ENCODE data around the gene MRPL41.
A peak's percentile ranks its signal among the peaks of the same experiment; 100 is the strongest.

MRPL41 gene

GRCh38 chr9:137570566-137570965, 18.9 kb downstream of the MRPL41 start:
- no peaks in the 10 kb centered on the region for H3K4me1 ChIP-seq (ENCODE audit: insufficient read depth, insufficient read length)
- H3K9ac ChIP-seq (ENCODE audit: insufficient read length, low read depth), result no peak overlapping the region
- H3K36me3 ChIP-seq (ENCODE audit: insufficient read depth, insufficient read length, low read length), result peaks cover 55% of the 10 kb centered on the region
- H3K27me3 ChIP-seq (ENCODE audit: insufficient read depth, insufficient read length), result no peaks in the 10 kb centered on the region
- no peak for DNase-seq (ENCODE audit: low read depth, low spot score)
- H3K4me3 ChIP-seq (ENCODE audit: insufficient read length, low read depth), result no peak overlapping the region
- no peak for TF ChIP-seq YY1 (IDR thresholded peaks at IDR 0.05; ENCODE audit: insufficient read depth, insufficient read length)
- no peak for TF ChIP-seq SUZ12 (IDR thresholded peaks at IDR 0.05; ENCODE audit: extremely low read depth, insufficient read depth, insufficient read length)
- no peak for TF ChIP-seq ZNF274 (IDR thresholded peaks at IDR 0.05; ENCODE audit: low read depth, low read length)
- no peaks in the 10 kb centered on the region for H3K9me3 ChIP-seq (ENCODE audit: insufficient read depth, low read length)

- TF ChIP-seq YY1 (IDR thresholded peaks at IDR 0.05; ENCODE audit: insufficient read depth, insufficient read length) (no peak), ZNF274 (IDR thresholded peaks at IDR 0.05; ENCODE audit: low read depth, low read length) (no peak), SUZ12 (IDR thresholded peaks at IDR 0.05; ENCODE audit: extremely low read depth, insufficient read depth, insufficient read length) (no peak)
- DNase-seq (ENCODE audit: low read depth, low spot score), result no peak
- Histone ChIP-seq H3K27me3 (ENCODE audit: insufficient read depth, insufficient read length) (no peaks in the 10 kb centered on the region), H3K9ac (ENCODE audit: insufficient read length, low read depth) (no peak overlapping the region), H3K36me3 (ENCODE audit: insufficient read depth, insufficient read length, low read length) (peaks cover 70% of the 10 kb centered on the region), H3K4me1 (ENCODE audit: insufficient read depth, insufficient read length) (peaks cover 1% of the 10 kb centered on the region), H3K4me3 (ENCODE audit: insufficient read length, low read depth) (no peak overlapping the region), H3K9me3 (ENCODE audit: insufficient read depth, low read length) (no peaks in the 10 kb centered on the region)
These were observed 22.5 kb downstream of the MRPL41 start for GRCh38 chr9:137574192-137574591.

- H3K36me3 ChIP-seq (ENCODE audit: insufficient read depth, insufficient read length, low read length), result peaks cover 66% of the 10 kb centered on the region
- H3K9ac ChIP-seq (ENCODE audit: insufficient read length, low read depth), result peak overlapping the region; percentile 9
- DNase-seq (ENCODE audit: low read depth, low spot score), result no peak
- peaks cover 6% of the 10 kb centered on the region for H3K4me1 ChIP-seq (ENCODE audit: insufficient read depth, insufficient read length)
- H3K9me3 ChIP-seq (ENCODE audit: insufficient read depth, low read length), result no peaks in the 10 kb centered on the region
- TF ChIP-seq SUZ12 (IDR thresholded peaks at IDR 0.05; ENCODE audit: extremely low read depth, insufficient read depth, insufficient read length) (no peak), ZNF274 (IDR thresholded peaks at IDR 0.05; ENCODE audit: low read depth, low read length) (no peak), YY1 (IDR thresholded peaks at IDR 0.05; ENCODE audit: insufficient read depth, insufficient read length) (no peak)
- no peaks in the 10 kb centered on the region for H3K27me3 ChIP-seq (ENCODE audit: insufficient read depth, insufficient read length)
- H3K4me3 ChIP-seq (ENCODE audit: insufficient read length, low read depth), result no peak overlapping the region
These were observed 23.7 kb downstream of the MRPL41 start for GRCh38 chr9:137575364-137575715.

- TF ChIP-seq ZNF274 (IDR thresholded peaks at IDR 0.05; ENCODE audit: low read depth, low read length) (no peak), SUZ12 (IDR thresholded peaks at IDR 0.05; ENCODE audit: extremely low read depth, insufficient read depth, insufficient read length) (no peak), YY1 (IDR thresholded peaks at IDR 0.05; ENCODE audit: insufficient read depth, insufficient read length) (no peak)
- Histone ChIP-seq H3K4me3 (ENCODE audit: insufficient read length, low read depth) (no peak overlapping the region), H3K27me3 (ENCODE audit: insufficient read depth, insufficient read length) (no peaks in the 10 kb centered on the region), H3K36me3 (ENCODE audit: insufficient read depth, insufficient read length, low read length) (peaks cover 64% of the 10 kb centered on the region), H3K4me1 (ENCODE audit: insufficient read depth, insufficient read length) (peaks cover 11% of the 10 kb centered on the region), H3K9ac (ENCODE audit: insufficient read length, low read depth) (peak overlapping the region; percentile 9), H3K9me3 (ENCODE audit: insufficient read depth, low read length) (no peaks in the 10 kb centered on the region)
- DNase-seq (ENCODE audit: low read depth, low spot score), result no peak
These were observed 24.2 kb downstream of the MRPL41 start for GRCh38 chr9:137575716-137576411.

GRCh38 chr9:137578518-137579258, 27.0 kb downstream of the MRPL41 start, which contains the start of gene DPH7:
Gene DPH7, minus strand, starts transcription at chr9:137578925. Its CDS starts 148 bp downstream, at chr9:137578777.
- TF ChIP-seq SUZ12 (IDR thresholded peaks at IDR 0.05; ENCODE audit: extremely low read depth, insufficient read depth, insufficient read length) (no peak), YY1 (IDR thresholded peaks at IDR 0.05; ENCODE audit: insufficient read depth, insufficient read length) (no peak), ZNF274 (IDR thresholded peaks at IDR 0.05; ENCODE audit: low read depth, low read length) (no peak)
- Histone ChIP-seq H3K9me3 (ENCODE audit: insufficient read depth, low read length) (no peaks in the 10 kb centered on the region), H3K36me3 (ENCODE audit: insufficient read depth, insufficient read length, low read length) (peaks cover 76% of the 10 kb centered on the region), H3K4me1 (ENCODE audit: insufficient read depth, insufficient read length) (peaks cover 24% of the 10 kb centered on the region), H3K4me3 (ENCODE audit: insufficient read length, low read depth) (peak within 1 kb of the TSS; percentile 94), H3K27me3 (ENCODE audit: insufficient read depth, insufficient read length) (no peaks in the 10 kb centered on the region), H3K9ac (ENCODE audit: insufficient read length, low read depth) (peak within 1 kb of the TSS; percentile 97)
- DNase-seq (ENCODE audit: low read depth, low spot score), result peak; percentile 90

- Histone ChIP-seq H3K9ac (ENCODE audit: insufficient read length, low read depth) (peak overlapping the region; percentile 73), H3K9me3 (ENCODE audit: insufficient read depth, low read length) (no peaks in the 10 kb centered on the region), H3K27me3 (ENCODE audit: insufficient read depth, insufficient read length) (no peaks in the 10 kb centered on the region), H3K36me3 (ENCODE audit: insufficient read depth, insufficient read length, low read length) (peaks cover 76% of the 10 kb centered on the region), H3K4me3 (ENCODE audit: insufficient read length, low read depth) (peak overlapping the region; percentile 10), H3K4me1 (ENCODE audit: insufficient read depth, insufficient read length) (peaks cover 24% of the 10 kb centered on the region)
- no peak for DNase-seq (ENCODE audit: low read depth, low spot score)
- TF ChIP-seq SUZ12 (IDR thresholded peaks at IDR 0.05; ENCODE audit: extremely low read depth, insufficient read depth, insufficient read length) (no peak), YY1 (IDR thresholded peaks at IDR 0.05; ENCODE audit: insufficient read depth, insufficient read length) (no peak), ZNF274 (IDR thresholded peaks at IDR 0.05; ENCODE audit: low read depth, low read length) (no peak)
These were observed 27.6 kb downstream of the MRPL41 start for GRCh38 chr9:137579259-137579604.

GRCh38 chr9:137580209-137580953, 28.7 kb downstream of the MRPL41 start:
- TF ChIP-seq ZNF274 (IDR thresholded peaks at IDR 0.05; ENCODE audit: low read depth, low read length) (no peak), YY1 (IDR thresholded peaks at IDR 0.05; ENCODE audit: insufficient read depth, insufficient read length) (no peak), SUZ12 (IDR thresholded peaks at IDR 0.05; ENCODE audit: extremely low read depth, insufficient read depth, insufficient read length) (no peak)
- Histone ChIP-seq H3K27me3 (ENCODE audit: insufficient read depth, insufficient read length) (no peaks in the 10 kb centered on the region), H3K4me3 (ENCODE audit: insufficient read length, low read depth) (no peak overlapping the region), H3K9me3 (ENCODE audit: insufficient read depth, low read length) (no peaks in the 10 kb centered on the region), H3K9ac (ENCODE audit: insufficient read length, low read depth) (peak overlapping the region; percentile 58), H3K36me3 (ENCODE audit: insufficient read depth, insufficient read length, low read length) (peaks cover 76% of the 10 kb centered on the region), H3K4me1 (ENCODE audit: insufficient read depth, insufficient read length) (peaks cover 24% of the 10 kb centered on the region)
- DNase-seq (ENCODE audit: low read depth, low spot score), result no peak
